Loucy (cell line): ENCODE data around the gene MARK1.

ENCODE experiments used
- H2AFZ ChIP-seq: fragments of 200-600 bp; sonication (generic); 2 replicates; pipeline ENCODE4 v1.6.0; 2016; ENCODE audit warnings: antibody characterized with exemption, mild to moderate bottlenecking, low read length, moderate library complexity
- H3F3A ChIP-seq: fragments of 200-600 bp; 2 replicates; pipeline ENCODE4 v1.6.0; 2016; ENCODE audit warnings: antibody characterized with exemption, low read depth, mild to moderate bottlenecking
- H3K27me3 ChIP-seq: fragments of 200-600 bp; sonication (generic); 2 replicates; pipeline ENCODE4 v1.6.1; 2014; ENCODE audit warnings: low read length, mild to moderate bottlenecking; ENCODE audit not compliant: insufficient read depth, poor library complexity, severe bottlenecking
- H3K36me3 ChIP-seq: fragments of 200-600 bp; sonication (generic); 2 replicates; pipeline ENCODE4 v1.6.1; 2016; ENCODE audit warnings: low read length; ENCODE audit not compliant: insufficient read depth
- H3K4me1 ChIP-seq: fragments of 200-600 bp; sonication (generic); 2 replicates; pipeline ENCODE4 v1.5.1; 2014; ENCODE audit warnings: low read length, mild to moderate bottlenecking; ENCODE audit not compliant: insufficient read depth, poor library complexity, severe bottlenecking
- H3K4me2 ChIP-seq: fragments of 200-600 bp; sonication (generic); 2 replicates; pipeline ENCODE4 v1.6.0; 2014; ENCODE audit warnings: antibody characterized with exemption, low read length, low read depth, mild to moderate bottlenecking; ENCODE audit not compliant: poor library complexity, severe bottlenecking
- H3K4me3 ChIP-seq: fragments of 200-600 bp; sonication (generic); 2 replicates; pipeline ENCODE4 v1.5.1; 2014; ENCODE audit warnings: low read length, mild to moderate bottlenecking, mixed read lengths; ENCODE audit not compliant: poor library complexity, severe bottlenecking
- H3K79me2 ChIP-seq: fragments of 200-600 bp; sonication (generic); 2 replicates; pipeline ENCODE4 v1.6.1; 2014; ENCODE audit warnings: low read length; ENCODE audit not compliant: insufficient read depth
- H3K9ac ChIP-seq: fragments of 200-600 bp; sonication (generic); 2 replicates; pipeline ENCODE4 v1.6.0; 2014; ENCODE audit warnings: mild to moderate bottlenecking, low read depth, low read length, moderate library complexity; ENCODE audit not compliant: poor library complexity, severe bottlenecking
- H3K9me2 ChIP-seq: fragments of 200-600 bp; sonication (generic); replicated peaks from 2 replicates; pipeline ENCODE4 v1.6.1; 2016; ENCODE audit warnings: low read depth, low read length, mixed read lengths
- H3K9me3 ChIP-seq: fragments of 200-600 bp; sonication (generic); 2 replicates; pipeline ENCODE4 v1.6.1; 2014; ENCODE audit warnings: mild to moderate bottlenecking, antibody characterized with exemption, low read length, low read depth; ENCODE audit not compliant: insufficient read depth
- H4K20me1 ChIP-seq: fragments of 200-600 bp; sonication (generic); 2 replicates; pipeline ENCODE4 v1.6.0; 2014; ENCODE audit warnings: antibody characterized with exemption, low read length, mild to moderate bottlenecking; ENCODE audit not compliant: insufficient read depth, poor library complexity, severe bottlenecking
- CTCF ChIP-seq: fragments of 200-600 bp; sonication (generic); conservative IDR thresholded peaks from 2 replicates; pipeline ENCODE4 v1.5.1; 2014; ENCODE audit warnings: mild to moderate bottlenecking, antibody characterized with exemption, low read length
- EZH2phosphoT487 ChIP-seq: fragments of 200-600 bp; IDR thresholded peaks from 2 replicates; pipeline ENCODE4 v1.6.1; 2018; ENCODE audit warnings: antibody characterized with exemption, mild to moderate bottlenecking, moderate library complexity, borderline replicate concordance

The MARK1 gene

GRCh38 chr1:220527908-220528678 is at the start of gene MARK1:
MARK1 (plus strand) TSS chr1:220528136; CDS start chr1:220528823, 687 bp downstream.
- Histone ChIP-seq H3K36me3 (no peaks in the 10 kb centered on the region), H3K9me2 (no peaks in the 10 kb centered on the region), H3K9ac (no peak within 1 kb of the TSS), H3F3A (no peaks in the 10 kb centered on the region), H3K27me3 (no peaks in the 10 kb centered on the region), H2AFZ (no peak within 1 kb of the TSS), H3K4me1 (no peaks in the 10 kb centered on the region), H3K4me2 (no peak within 1 kb of the TSS), H3K79me2 (no peaks in the 10 kb centered on the region), H4K20me1 (no peaks in the 10 kb centered on the region), H3K4me3 (no peak within 1 kb of the TSS), H3K9me3 (no peaks in the 10 kb centered on the region)
- TF ChIP-seq CTCF (no peak), EZH2phosphoT487 (no peak)

- no peak for TF ChIP-seq EZH2phosphoT487
- TF ChIP-seq CTCF: no peak
- Histone ChIP-seq H3K4me3 (no peak overlapping the region), H3K79me2 (no peaks in the 10 kb centered on the region), H3K9ac (no peak overlapping the region), H3K9me3 (no peaks in the 10 kb centered on the region), H3K9me2 (no peaks in the 10 kb centered on the region), H3K27me3 (no peaks in the 10 kb centered on the region), H3F3A (no peaks in the 10 kb centered on the region), H4K20me1 (no peaks in the 10 kb centered on the region), H3K4me2 (no peak overlapping the region), H3K4me1 (no peaks in the 10 kb centered on the region), H2AFZ (no peak overlapping the region), H3K36me3 (no peaks in the 10 kb centered on the region)
Observed at GRCh38 chr1:220483700-220484099, 44.2 kb upstream of the MARK1 start.

GRCh38 chr1:220484135-220484534 is 43.8 kb upstream of the MARK1 start:
- Histone ChIP-seq H3K4me3 (no peak overlapping the region), H3K9me3 (no peaks in the 10 kb centered on the region), H3K4me1 (no peaks in the 10 kb centered on the region), H3K36me3 (no peaks in the 10 kb centered on the region), H3K27me3 (no peaks in the 10 kb centered on the region), H3K9me2 (no peaks in the 10 kb centered on the region), H2AFZ (no peak overlapping the region), H3K4me2 (no peak overlapping the region), H3K9ac (no peak overlapping the region), H3K79me2 (no peaks in the 10 kb centered on the region), H4K20me1 (no peaks in the 10 kb centered on the region), H3F3A (no peaks in the 10 kb centered on the region)
- TF ChIP-seq EZH2phosphoT487: no peak
- TF ChIP-seq CTCF: no peak
